Panc1 (cell line): ENCODE results near the gene KCTD19. TPM values are rescaled to one million over a fixed set of nuclear protein-coding genes. Genes with fewer than 3 reads are reported as not detected.

Experiments
- ATAC-seq: fragments of 200-7000 bp; cut with Tn5 transposase; 2 replicates; pipeline ENCODE4 v1.9.1; 2020; ENCODE audit warnings: mild to moderate bottlenecking, moderate library complexity
- BruUV-seq: library from RNA; stranded (reverse); fragments of 400-500 nt; replicated peaks from 2 replicates; lab custom pipeline; 2021; lab: Mats Ljungman, UMichigan
- CTCF ChIA-PET: fragments of 300-600 bp; sonication (Branson Sonifier 250); formaldehyde crosslinking; loops from one replicate; lab custom pipeline; 2022; ENCODE audit warnings: antibody characterized with exemption; lab: Charles Lee
- POLR2A ChIA-PET: fragments of 300-600 bp; sonication (Branson Sonifier 250); formaldehyde crosslinking; loops from one replicate; lab custom pipeline; 2022; ENCODE audit warnings: antibody characterized with exemption; lab: Charles Lee
- DNase-seq: peaks from one replicate; pipeline ENCODE4 v3.0.0-alpha.2; 2010; ENCODE audit warnings: low read depth, low spot score
- H3K27ac ChIP-seq: 2 replicates; pipeline ENCODE4 v1.5.1; 2011; ENCODE audit warnings: mild to moderate bottlenecking, low read length, inconsistent platforms
- H3K27me3 ChIP-seq: fragments of 200-500 bp; sonication (Bioruptor generic); 2 replicates; pipeline ENCODE4 v1.6.0; 2014; ENCODE audit warnings: low read length, inconsistent platforms; ENCODE audit not compliant: control insufficient read depth, insufficient read depth
- H3K36me3 ChIP-seq: fragments of 200-500 bp; sonication (Bioruptor generic); 2 replicates; pipeline ENCODE4 v1.5.1; 2014; ENCODE audit warnings: inconsistent platforms, mild to moderate bottlenecking, low read length, moderate library complexity; ENCODE audit not compliant: control insufficient read depth, insufficient read depth
- H3K4me1 ChIP-seq: 2 replicates; pipeline ENCODE4 v1.5.1; 2011; ENCODE audit warnings: inconsistent platforms, mild to moderate bottlenecking, low read length, moderate library complexity; ENCODE audit not compliant: control insufficient read depth, insufficient read depth
- H3K4me3 ChIP-seq, 2 experiments: 2 replicates each; pipeline ENCODE4 v1.5.1; 2011 to 2012; ENCODE audit warnings: low read depth in 2 of 2, low read length in 2 of 2, mild to moderate bottlenecking in 2 of 2, inconsistent platforms in 1 of 2, moderate library complexity in 1 of 2
- H3K9me3 ChIP-seq: fragments of 200-500 bp; sonication (Bioruptor generic); 2 replicates; pipeline ENCODE4 v1.5.1; 2014; ENCODE audit warnings: low read depth, mild to moderate bottlenecking, inconsistent platforms, low read length, moderate library complexity; ENCODE audit not compliant: control insufficient read depth, insufficient read depth
- CTCF ChIP-seq: fragments of 450-650 bp; IDR thresholded peaks from 2 replicates; pipeline ENCODE4 v1.5.1; 2017; ENCODE audit warnings: mild to moderate bottlenecking
- POLR2AphosphoS5 ChIP-seq: IDR thresholded peaks from 2 replicates; pipeline ENCODE4 v1.6.1; 2012; ENCODE audit warnings: mild to moderate bottlenecking, low read depth, low read length, moderate library complexity
- REST ChIP-seq, 2 experiments: IDR thresholded peaks; 2 replicates each; pipeline ENCODE4 v1.6.1; 2011 to 2012; ENCODE audit warnings: low read depth in 2 of 2, control low read depth in 1 of 2, low read length in 1 of 2, mild to moderate bottlenecking in 1 of 2, moderate library complexity in 1 of 2; ENCODE audit not compliant: insufficient read depth in 1 of 2
- SIN3A ChIP-seq: IDR thresholded peaks from 2 replicates; pipeline ENCODE4 v1.6.1; 2012; ENCODE audit warnings: low read depth, mild to moderate bottlenecking, low read length, moderate library complexity, borderline replicate concordance; ENCODE audit not compliant: insufficient read depth
- TCF7L2 ChIP-seq: IDR thresholded peaks from 2 replicates; pipeline ENCODE4 v1.6.1; 2011; ENCODE audit warnings: mild to moderate bottlenecking, low read depth, low read length, inconsistent platforms
- in situ Hi-C: cut with HindIII; loops from 2 replicates; pipeline ENCODE4 v1.10.0; 2016; ENCODE audit warnings: low sequenced_read_pairs, low pct_unique_long_range_greater_than_20kb
- intact Hi-C: fragments of 100-400 bp; cut with micrococcal nuclease; formaldehyde crosslinking; loops from one replicate; pipeline ENCODE4 v1.10.0; 2022; ENCODE audit not compliant: unreplicated experiment
- total RNA-seq: library from RNA; stranded (reverse); gene quantifications from one replicate; pipeline ENCODE4 v1.2.1, GENCODE V29; 2021; ENCODE audit not compliant: unreplicated experiment

Gene KCTD19
- total RNA-seq, 1 experiment from 2014 or later, result 0.62 TPM

DNA sequence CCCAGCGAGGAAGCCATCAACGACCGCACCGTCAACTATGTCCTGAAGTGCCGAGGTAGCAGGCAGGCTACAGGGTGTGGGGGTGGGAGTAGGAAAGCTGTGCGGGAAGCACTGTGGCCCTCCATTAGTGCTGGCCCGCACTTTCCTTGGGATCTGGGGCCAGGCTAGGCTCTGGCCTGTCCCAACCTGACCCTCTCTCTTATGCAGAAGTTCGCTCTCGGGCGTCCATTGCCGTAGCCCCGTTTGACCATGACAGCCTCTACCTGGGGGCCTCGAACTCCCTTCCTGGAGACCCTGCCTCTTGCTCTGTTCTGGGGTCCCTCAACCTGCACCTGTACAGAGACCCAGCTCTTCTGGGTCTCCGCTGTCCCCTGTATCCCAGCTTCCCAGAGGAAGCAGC is 38.6 kb downstream of the KCTD19 start:
- ChIA-PET POLR2A (no interaction called here), CTCF (interaction anchor here (0.6 kb wide), 1 partner anchor 20 kb away, joined by 3 read pairs; no protein-coding TSS in a partner anchor)
- Histone ChIP-seq H3K4me3 (no peak overlapping the region), H3K27ac (no peak overlapping the region), H3K27me3 (no peaks in the 10 kb centered on the region), H3K36me3 (no peaks in the 10 kb centered on the region), H3K9me3 (no peaks in the 10 kb centered on the region), H3K4me1 (no peaks in the 10 kb centered on the region)
- no TSS peak for BruUV-seq
- TF ChIP-seq POLR2AphosphoS5, result no peak
- no peak for TF ChIP-seq REST (IDR thresholded peaks at IDR 0.05; ENCODE audit: insufficient read depth in 1 of 2, low read depth in 2 of 2, low read length in 1 of 2)
- intact Hi-C loops (no loop called here), in situ Hi-C loops (no loop called here)
- ATAC-seq (no peak), DNase-seq (no peak)

GRCh38 chr16:67286441-67287235 is 39.9 kb downstream of the KCTD19 start:
- POLR2A ChIA-PET, result no interaction called here
- no peak for TF ChIP-seq REST (IDR thresholded peaks at IDR 0.05; ENCODE audit: insufficient read depth in 1 of 2, low read depth in 2 of 2, low read length in 1 of 2)
- no peak for TF ChIP-seq SIN3A
- TF ChIP-seq TCF7L2, result no peak
- TF ChIP-seq CTCF, result no peak
- no peak for TF ChIP-seq POLR2AphosphoS5
- Histone ChIP-seq H3K9me3 (no peaks in the 10 kb centered on the region), H3K27ac (no peak overlapping the region), H3K36me3 (no peaks in the 10 kb centered on the region), H3K4me1 (no peaks in the 10 kb centered on the region), H3K4me3 (no peak overlapping the region), H3K27me3 (no peaks in the 10 kb centered on the region)
- in situ Hi-C loops, result no loop called here
- BruUV-seq, result no TSS peak
- intact Hi-C loops, result no loop called here
- no peak for DNase-seq
- CTCF ChIA-PET, result interaction anchor here (1.0 kb wide), 1 partner anchor 79 kb away, joined by 3 read pairs; no protein-coding TSS in a partner anchor
- no peak for ATAC-seq
